SK-N-DZ (cell line): ENCODE data around the gene PCDH10. TPM values are rescaled to one million over a fixed set of nuclear protein-coding genes. Genes with fewer than 3 reads are reported as not detected.

Experiments
- DNase-seq: peaks from one replicate; pipeline ENCODE4 v3.0.0-alpha.2; 2015; ENCODE audit warnings: low spot score
- polyA plus RNA-seq, 2 experiments: library from polyadenylated mRNA; depleted of rRNA; stranded (reverse); fragments of >200 nt; gene quantifications; 2 replicates each; pipeline ENCODE4 v1.2.3, GENCODE V29; 2014

Gene PCDH10
- polyA plus RNA-seq (2014; cell fraction: cytosol; rRNA removed): 0.10 and 0.19 TPM in 2 replicates
- polyA plus RNA-seq (2014; cell fraction: nucleus; rRNA removed): 0.21 and 0.57 TPM in 2 replicates

- DNase-seq: peak; percentile 91
These were observed at the start of gene PCDH10 for GRCh38 chr4:133148690-133149363. TSS of gene PCDH10 (plus strand) at chr4:133149294. CDS start at chr4:133150141, 847 bp downstream.

- no peak for DNase-seq
These were observed 47.1 kb upstream of the PCDH10 start for GRCh38 chr4:133102043-133102442.

- DNase-seq: no peak
These were observed 46.3 kb upstream of the PCDH10 start for GRCh38 chr4:133102612-133103409.

GRCh38 chr4:133112641-133113040, 36.5 kb upstream of the PCDH10 start:
- DNase-seq: no peak

GRCh38 chr4:133124746-133125145, 24.3 kb upstream of the PCDH10 start:
- DNase-seq: no peak

- no peak for DNase-seq
These were observed 21.6 kb upstream of the PCDH10 start for GRCh38 chr4:133127500-133127899.

GRCh38 chr4:133129237-133129636, 19.9 kb upstream of the PCDH10 start:
- DNase-seq: no peak

- DNase-seq: no peak
These were observed 18.9 kb upstream of the PCDH10 start for GRCh38 chr4:133130171-133130570.

- peak; percentile 4 for DNase-seq
These were observed 17.1 kb upstream of the PCDH10 start for GRCh38 chr4:133131829-133132460.

GRCh38 chr4:133136833-133137232, 12.3 kb upstream of the PCDH10 start:
- no peak for DNase-seq

GRCh38 chr4:133137571-133137970, 11.5 kb upstream of the PCDH10 start:
- no peak for DNase-seq

GRCh38 chr4:133143775-133144430, 5.2 kb upstream of the PCDH10 start:
- DNase-seq: no peak

- no peak for DNase-seq
These were observed 3.9 kb upstream of the PCDH10 start for GRCh38 chr4:133145241-133145640.

- no peak for DNase-seq
These were observed 3.1 kb upstream of the PCDH10 start for GRCh38 chr4:133145758-133146573.

GRCh38 chr4:133146574-133147241, 2.4 kb upstream of the PCDH10 start:
- DNase-seq: peak; percentile 70

GRCh38 chr4:133147286-133147821, 1.7 kb upstream of the PCDH10 start:
- peak; percentile 9 for DNase-seq

- peak; percentile 51 for DNase-seq
These were observed 989 bp upstream of the PCDH10 start for GRCh38 chr4:133147921-133148689.

- no peak for DNase-seq
These were observed 236 bp downstream of the PCDH10 start for GRCh38 chr4:133149364-133149695.

GRCh38 chr4:133149932-133150471, 908 bp downstream of the PCDH10 start:
- peak; percentile 3 for DNase-seq
